Endometrium (tissue), 2 donors: Measurements from ENCODE around the gene PPP1R2.
"Not testable (repeated sequence)": the region's sequence is repeated elsewhere in the genome, so short reads cannot be mapped to it uniquely, and the experiment has no call there.

ENCODE experiments used
- FAIRE-seq: peaks from 2 replicates; lab custom pipeline; 2012; peaks lifted over from hg19 to GRCh38; lab: Jason Lieb, UNC
- donor health status: control.
- donor health status: control.

Gene PPP1R2

DNA sequence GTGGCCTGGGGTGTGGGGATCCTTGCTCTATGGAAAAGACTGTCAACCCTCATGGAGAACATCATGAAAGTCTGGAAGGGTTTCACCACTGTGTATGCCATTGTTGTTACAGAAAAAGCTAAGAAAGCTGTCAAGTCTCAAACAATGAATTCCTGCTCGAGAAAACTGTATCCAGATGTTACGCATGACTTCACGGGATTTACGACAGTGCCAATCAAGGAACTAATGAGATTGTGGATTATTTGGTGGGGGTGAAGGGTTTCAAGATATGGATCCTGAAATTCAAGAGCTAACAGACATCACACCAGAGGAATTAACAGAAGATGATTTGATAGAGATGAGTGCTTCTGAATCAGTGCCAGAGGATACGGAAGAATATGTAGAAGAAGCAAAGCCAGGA is 7.8 kb downstream of the PPP1R2 start:
- FAIRE-seq = no peak

DNA sequence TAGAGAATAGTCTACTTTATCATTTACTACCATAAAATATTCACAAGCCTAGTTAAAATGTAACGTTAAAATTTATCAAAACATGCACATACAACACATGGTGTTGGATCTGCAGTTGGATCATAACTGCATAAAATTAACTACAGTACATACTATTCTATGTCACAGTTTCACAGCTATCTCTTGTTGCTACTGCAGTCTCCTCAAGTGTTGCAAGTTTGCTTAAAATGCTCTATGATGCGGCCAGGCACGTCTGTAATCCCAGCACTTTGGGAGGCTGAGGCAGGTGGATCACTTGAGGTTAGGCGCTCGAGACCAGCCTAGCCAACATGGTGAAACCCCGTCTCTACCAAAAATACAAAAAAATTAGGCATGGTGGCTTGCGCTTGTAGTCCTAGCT is 10.3 kb downstream of the PPP1R2 start:
- FAIRE-seq = no peak

DNA sequence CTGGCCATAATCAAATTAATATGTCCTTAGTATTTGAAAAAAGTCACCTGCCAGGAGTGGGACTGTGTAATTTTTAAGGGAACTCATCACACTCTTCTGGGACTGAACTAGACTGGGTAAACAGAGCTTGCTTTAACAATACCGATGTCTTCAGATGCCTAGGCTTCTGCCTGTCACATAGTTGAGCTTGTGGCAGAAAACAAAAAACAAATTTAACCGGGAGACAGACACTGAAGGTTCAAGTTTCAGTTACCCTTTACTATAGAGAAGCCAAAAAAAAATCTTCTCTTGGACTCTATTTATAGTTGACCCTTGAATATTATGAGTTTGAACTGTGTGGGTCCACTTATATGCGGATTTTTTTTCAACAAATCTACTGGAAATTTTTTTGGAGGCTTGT is 10.8 kb downstream of the PPP1R2 start:
- no peak for FAIRE-seq

DNA sequence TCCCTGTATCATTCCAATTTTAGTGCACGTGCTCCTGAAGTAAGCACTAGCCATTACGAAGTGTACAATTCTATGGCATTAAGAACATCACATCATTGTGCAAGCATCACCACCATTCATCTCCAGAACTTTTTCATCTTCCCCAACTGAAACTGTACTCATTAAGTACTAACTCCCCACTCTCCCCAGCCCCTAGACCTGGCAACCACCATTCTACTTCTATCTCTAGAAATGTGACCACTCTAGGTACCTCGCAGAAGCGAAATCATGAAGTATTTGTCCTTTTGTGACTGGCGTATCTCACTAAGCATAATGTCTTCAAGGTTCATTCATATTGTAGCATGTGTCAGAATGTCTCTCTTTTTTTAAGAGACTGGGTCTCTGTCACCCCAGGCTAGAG is 11.4 kb downstream of the PPP1R2 start:
- FAIRE-seq = no peak

DNA sequence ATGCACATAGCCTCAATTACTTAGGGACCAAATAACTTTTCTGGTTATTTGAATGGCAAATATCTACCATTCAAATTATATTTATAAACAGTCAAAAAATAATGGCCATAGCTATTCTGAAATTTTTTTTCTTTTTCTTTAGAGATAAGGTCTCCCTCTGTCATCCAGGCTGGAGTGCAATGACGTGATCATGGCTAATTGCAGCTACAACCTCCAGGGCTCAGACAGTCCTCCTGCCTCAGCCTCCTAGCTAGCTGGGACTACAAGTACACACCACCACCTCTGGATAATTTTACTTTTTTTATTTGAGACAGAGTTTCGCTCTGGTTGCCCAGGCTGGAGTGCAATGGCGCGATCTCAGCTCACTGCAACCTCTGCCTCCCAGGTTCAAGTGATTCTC is 16.6 kb downstream of the PPP1R2 start:
- FAIRE-seq = no peak

DNA sequence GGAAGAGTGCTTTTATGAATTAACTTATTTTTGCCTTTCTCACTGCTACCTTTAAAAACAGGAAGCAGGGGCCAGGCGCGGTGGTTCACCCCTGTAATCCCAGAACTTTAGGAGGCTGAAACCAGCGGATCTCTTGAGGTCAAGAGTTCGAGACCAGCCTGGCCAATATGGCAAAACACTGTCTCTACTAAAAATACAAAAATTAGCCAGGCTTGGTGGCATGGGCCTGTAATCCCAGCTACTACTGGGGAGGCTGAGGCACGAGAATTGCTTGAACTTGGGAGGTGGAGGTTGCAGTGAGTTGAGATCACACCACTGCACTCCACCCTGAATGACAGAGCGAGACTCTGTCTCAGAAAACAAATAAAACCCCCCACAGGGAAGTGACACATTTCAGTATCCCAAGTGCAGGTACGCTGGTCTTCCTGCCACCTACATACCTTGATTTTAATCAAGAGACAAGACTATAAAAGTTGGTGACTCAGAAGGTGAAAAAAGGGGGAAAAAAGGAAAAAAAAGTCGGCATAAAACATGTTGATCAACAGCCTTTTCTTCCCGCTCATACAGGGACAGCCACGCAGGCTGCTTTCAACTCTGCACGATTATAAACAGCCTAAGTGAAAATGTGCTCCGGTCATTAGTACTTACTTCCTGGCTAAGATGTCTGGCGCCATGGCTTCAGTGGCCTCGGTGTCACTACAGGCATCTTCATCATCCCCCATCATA is 18.8 kb downstream of the PPP1R2 start:
- FAIRE-seq = no peak

DNA sequence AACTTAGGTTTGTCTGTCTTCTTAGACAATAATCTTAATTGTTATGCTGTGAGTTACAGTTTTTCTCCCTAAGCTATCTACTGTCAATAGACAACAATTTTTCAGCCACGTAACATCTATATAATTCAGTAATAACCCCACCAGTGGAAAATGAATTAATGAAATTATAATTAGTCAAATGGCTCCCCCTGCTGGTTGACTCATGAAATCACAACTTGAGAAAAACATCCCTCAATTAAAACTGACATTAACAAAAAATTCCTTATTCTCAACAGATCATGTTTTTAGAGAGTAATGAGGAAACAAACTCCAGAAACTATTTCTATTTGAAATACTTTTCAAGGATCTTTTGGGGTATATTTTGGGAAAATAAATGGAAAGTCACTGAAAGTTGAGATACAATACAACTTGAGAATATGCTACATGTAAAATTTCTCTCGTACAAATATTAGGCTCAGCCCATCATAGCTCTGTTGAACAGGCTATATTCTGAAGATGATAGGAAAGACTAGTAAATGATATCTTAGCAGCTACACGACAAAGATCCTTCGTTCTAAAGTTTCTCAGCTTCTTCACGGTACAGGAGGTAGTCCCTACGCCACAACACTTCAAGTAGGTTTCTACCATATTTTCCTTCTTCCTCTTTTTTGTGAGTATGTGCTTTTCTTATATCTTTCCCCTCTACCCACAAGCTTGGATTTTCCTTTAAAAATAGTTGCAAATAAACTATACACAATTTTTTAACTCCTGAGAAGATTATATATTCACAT is 20.7 kb downstream of the PPP1R2 start:
- peak; percentile 96 for FAIRE-seq

DNA sequence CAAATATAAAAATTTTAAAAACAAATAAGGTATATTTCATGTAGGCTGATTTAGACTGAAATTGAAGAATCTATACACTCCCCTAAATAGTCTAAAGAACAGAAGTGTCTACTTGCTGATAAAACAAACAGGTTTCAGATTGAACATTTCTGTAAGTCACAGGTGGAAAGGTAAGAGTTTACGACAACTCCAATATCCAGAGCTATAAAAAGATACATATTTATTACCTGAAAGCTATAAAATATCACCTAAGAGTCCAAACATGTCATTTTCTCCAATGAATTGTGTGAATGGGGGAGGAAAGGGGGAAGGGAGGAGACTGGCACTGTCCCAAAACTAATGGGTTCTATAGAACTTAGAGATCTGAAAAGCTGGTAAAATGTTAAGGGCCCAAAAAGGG is 26.1 kb downstream of the PPP1R2 start:
- no peak for FAIRE-seq

DNA sequence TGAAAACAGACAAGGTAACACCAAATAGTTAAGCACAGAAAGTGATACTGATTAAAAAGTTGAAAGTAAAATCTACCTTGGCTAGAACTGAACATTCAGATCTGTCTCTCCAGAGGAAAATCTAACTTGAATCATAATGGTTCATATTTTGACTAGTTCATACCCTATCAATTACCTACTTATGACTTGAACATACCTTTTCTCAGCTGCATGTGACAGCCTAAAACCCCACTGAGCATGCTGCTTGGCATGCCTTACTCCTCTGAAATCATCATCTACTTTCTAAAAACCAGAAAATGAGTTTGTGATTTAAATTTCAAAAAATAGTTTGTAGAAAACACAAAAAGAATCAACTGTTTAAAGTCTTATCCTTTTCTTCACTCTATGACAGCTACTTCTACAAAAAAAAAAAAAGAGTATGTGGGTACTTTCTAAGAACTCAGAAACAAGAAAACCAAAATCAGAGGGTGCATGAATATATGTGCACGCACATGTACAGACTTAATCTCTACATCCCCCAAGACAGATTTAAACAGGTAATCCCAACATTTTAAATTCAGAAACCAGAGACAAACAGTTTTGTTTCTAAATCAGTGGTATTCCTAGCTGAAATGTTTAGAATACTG is 28.4 kb downstream of the PPP1R2 start:
- peak; percentile 79 for FAIRE-seq

DNA sequence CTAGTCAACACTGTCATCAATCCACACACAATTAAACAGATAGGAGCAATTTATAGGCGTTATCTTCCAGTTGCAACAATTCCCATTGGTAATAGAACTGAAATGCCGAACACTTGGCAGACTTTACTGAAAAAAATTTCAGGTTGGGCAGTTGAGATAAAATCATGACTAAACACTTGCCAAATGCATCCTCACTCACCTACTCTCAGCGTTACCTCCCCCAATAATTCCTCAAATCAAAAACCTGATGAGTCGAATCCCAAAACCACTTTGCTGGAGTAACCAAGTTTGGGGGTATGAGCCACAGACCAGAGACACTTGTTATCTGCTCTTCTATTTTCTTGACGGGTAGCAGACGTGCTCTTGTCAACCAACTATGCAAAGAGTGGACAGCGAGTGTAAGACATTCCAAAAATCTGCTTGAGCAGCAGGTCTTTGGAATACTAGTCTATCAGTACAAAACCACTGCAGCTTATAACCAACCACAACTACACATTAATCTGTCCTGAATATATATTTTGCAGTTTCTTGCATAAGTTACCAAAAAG is 30.3 kb downstream of the PPP1R2 start:
- FAIRE-seq = no peak

DNA sequence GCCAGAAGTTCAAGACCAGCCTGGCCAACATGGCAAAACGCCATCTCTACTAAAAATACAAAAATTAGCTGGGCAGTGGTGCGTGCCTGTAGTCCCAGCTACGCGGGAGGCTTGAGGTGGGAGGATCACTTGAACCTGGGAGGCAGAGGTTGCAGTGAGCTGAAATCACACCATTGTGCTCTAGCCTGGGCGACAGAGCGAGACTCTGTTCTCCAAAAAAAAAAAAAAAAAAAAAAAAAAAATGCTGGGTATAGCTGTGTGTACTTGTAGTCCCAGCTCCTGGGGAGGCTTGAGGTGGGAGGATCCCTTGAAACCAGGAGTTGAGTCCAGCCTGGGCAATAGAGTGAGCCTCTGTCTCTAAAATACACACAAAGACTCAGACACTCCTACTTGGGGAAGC is 32.0 kb downstream of the PPP1R2 start:
- FAIRE-seq = no peak

DNA sequence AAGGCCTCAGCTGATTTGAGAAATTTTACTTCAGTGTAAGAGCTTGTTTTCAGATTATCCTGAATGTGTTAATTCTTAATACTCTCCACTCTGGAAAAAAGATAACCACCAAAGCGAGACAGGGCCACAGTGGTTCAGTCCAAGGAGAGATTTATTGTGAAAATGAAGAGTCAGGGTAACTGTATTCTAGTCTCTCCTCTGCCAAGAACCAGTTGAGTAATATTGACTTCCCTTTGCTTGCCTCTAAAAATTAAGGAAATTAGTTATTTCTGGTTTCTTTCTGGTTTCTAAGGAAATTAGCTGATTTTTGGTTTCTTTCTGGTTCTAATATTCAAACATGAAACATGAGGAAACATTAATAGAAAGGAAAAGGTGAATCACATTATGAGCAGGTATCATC is 34.9 kb downstream of the PPP1R2 start:
- FAIRE-seq = no peak

DNA sequence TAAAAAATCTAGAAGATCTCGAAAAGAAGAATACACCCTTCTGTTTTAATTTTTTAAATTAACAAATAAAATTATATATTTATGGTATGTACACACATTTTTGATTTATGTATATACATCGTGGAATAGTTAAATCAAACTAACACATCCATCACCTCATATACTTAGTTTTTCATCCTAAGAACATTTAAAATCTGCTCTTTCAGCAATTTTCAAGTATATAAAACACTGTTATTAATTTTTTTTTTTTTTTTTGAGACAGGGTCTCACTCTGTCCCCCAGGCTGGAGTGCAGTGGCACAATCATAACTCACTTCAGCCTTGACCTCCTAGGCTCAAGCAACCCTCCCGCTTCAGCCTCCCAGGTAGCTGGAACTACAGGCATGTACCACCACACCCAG is 67.5 kb downstream of the PPP1R2 start:
- no peak for FAIRE-seq

DNA sequence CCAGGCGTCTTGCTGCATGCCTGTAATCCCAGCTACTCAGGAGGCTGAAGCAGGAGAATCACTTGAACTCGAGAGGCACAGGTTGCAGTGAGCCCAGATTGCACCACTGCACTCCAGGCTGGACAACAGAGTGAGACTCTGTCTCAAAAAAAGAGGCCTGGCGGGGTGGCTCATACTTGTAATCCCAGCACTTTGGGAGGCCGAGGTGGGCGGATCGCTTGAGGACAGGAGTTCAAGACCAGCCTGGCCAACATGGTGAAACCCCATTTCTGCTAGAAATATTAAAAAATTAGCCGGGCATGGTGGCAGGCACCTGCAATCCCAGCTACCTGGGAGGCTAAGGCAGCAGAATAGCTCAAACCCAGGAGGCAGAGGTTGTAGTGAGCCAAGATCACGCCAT is 68.0 kb downstream of the PPP1R2 start:
- not testable (repeated sequence) for FAIRE-seq

DNA sequence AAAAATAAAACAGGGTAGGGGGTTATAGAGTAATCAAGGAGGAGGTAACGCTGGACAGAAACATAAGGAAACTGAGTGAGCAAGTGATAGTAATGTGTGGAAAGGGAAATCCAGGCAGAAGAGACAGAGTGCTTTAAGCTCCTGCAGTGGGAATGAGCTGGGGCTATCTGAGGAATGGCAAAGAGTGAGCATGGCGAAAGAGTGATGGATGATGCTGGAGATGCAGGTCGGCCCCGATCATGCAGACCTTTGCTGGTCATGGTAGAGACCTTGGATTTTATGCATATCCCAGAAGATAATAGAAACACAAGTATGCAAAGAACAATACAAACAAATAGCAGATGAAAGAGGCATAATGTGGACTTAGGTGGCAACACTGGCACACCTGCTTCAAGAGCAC is 74.3 kb downstream of the PPP1R2 start:
- FAIRE-seq = no peak

DNA sequence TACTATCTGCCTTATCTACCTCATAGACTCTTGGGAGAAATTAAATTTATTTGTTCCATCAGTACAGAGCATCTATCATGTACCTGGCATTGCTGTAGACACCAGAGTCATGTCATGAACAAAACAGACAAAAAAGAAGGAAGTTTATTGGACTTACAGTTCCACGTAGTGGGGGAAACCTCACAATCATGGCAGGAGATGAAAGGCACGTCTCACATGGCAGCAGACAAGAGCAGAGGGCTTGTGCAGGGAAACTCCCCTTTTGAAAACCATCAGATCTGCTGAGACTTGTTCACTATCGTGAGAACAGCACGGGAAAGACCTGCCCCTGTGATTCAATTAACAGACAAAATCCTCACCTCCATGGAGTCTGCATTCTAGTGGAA is 74.7 kb downstream of the PPP1R2 start:
- FAIRE-seq = no peak

DNA sequence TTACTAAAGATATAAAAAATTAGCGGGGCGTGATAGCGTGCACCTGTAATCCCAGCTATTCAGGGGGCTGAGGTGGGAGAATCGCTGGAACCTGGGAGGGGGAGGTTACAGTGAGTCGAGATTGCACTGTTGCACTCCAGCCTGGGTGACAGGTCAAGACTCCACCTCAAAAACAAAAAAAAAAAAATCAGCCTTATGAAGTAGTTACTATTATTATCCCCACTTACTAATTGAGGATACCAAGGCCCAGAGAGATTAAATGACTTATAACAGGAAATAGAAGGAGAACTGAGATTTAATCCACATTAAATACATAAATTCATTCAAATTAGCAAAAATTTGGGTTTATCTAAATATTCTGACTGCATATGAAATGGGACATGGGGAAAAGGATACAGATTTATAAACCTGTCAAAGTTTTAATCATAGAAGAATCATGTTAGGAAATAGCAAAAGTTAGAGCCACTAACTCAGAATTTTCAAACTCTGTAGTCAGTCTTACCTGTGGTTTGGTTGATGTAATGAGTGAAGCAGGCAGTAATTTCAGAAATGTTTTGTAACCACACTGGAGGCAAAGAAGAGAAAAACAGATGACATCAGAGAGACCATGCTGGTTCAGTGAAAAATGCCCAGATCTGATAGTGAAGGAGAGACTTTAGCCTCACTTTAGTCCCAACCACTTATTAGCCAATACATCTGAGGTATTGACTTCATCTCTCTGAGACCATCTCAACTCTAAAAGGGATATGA is 75.3 kb downstream of the PPP1R2 start:
- no peak for FAIRE-seq

DNA sequence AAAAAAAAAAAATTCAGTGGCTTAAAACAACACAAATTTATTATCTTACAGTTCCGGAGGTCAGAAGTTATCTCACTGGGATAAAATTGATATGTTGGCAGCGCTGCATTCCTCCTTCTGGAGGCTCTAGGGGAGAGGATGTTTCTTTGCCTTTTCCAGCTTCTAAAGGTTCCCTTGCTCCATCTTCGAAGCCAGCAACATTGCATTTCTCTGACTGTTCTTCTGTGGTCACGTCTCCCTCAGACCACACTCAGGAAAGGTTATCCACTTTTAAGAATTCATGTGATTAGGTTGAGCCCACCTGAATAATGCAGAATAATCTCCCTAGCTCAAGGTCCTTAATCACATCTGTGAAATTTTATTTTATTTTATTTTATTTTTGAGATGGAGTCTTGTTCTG is 76.9 kb downstream of the PPP1R2 start:
- no peak for FAIRE-seq
